ENCODE data around the gene NRROS. TPM values are rescaled to one million over a fixed set of nuclear protein-coding genes. Genes with fewer than 3 reads are reported as not detected.

NRROS gene
- total RNA-seq, 6 experiments from 2014 or later: 1.2 to 4.0 (median 2.1) TPM

DNA sequence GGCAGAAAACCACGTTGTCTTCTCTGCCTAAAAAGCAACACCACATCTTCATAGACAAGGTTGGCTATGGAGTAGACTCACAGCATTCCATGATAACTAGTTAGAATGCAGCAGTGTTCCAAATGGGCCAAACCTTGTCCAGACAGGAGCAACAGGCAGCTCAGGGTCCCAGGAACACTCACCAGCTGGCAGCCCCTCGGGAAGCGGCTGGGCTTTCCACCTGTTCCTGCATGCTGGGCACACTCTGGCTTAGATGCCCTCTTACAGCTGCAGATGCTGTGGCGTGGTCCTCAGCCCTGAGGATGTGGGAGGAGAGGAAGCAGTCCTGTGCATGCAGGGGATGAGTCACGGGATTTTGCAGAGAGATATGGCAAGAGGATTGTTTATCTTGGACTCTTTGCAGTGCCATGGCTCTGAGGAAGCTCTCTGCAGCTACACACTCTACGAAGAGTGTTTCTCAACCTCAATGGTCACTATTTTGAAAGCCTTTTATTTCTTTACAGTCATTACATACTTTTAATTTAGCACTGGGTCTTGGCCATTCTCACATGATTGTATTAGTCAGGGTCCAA lies 11.3 kb downstream of the NRROS start:
- Histone ChIP-seq H3K27me3 (no peaks in the 10 kb centered on the region), H3K27ac (no peak overlapping the region), H3K4me1 (no peaks in the 10 kb centered on the region), H3K9me3 (no peaks in the 10 kb centered on the region), H3K4me3 (no peak overlapping the region), H3K36me3 (no peaks in the 10 kb centered on the region)
- ATAC-seq: peak; percentile 87 to 98 (median 93)
- peak in 1 of 3 donors; percentile 47 for DNase-seq
- TF ChIP-seq, protein P1, sequence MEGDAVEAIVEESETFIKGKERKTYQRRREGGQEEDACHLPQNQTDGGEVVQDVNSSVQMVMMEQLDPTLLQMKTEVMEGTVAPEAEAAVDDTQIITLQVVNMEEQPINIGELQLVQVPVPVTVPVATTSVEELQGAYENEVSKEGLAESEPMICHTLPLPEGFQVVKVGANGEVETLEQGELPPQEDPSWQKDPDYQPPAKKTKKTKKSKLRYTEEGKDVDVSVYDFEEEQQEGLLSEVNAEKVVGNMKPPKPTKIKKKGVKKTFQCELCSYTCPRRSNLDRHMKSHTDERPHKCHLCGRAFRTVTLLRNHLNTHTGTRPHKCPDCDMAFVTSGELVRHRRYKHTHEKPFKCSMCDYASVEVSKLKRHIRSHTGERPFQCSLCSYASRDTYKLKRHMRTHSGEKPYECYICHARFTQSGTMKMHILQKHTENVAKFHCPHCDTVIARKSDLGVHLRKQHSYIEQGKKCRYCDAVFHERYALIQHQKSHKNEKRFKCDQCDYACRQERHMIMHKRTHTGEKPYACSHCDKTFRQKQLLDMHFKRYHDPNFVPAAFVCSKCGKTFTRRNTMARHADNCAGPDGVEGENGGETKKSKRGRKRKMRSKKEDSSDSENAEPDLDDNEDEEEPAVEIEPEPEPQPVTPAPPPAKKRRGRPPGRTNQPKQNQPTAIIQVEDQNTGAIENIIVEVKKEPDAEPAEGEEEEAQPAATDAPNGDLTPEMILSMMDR (IDR thresholded peaks at IDR 0.05): no peak
- TF ChIP-seq POLR2A (IDR thresholded peaks at IDR 0.05): no peak
- 17% methylated on average over 4 of the region's 6 CpGs for WGBS (ENCODE audit: insufficient coverage, low coverage, low lambda C conversion rate, missing lambda C conversion rate)
- intact Hi-C loops (cut with DNase I): no loop called here

DNA sequence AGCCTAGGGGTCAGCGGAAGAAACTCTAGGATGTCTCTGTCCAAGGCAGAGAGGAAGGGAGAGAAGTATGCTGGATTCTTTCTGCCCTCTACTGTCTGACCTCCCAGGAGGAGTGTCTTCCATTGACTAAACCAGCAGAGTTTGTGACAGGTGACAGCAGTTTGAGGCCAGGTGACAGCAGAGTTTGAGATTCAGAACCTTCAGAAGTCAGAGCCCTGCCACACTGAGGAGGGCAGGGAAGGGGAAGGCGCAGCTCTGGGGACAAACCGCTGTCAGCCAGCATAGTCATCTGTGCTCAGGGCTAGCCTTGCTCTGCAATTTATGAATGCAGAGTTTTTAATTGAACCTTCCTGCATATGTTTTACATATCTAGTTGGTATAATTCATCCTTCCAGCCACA lies 12.3 kb downstream of the NRROS start:
- no peak for DNase-seq
- H3K9me3 ChIP-seq: no peaks in the 10 kb centered on the region
- ATAC-seq: peak in 1 of 4 donors; percentile 8
- no peak overlapping the region for H3K4me3 ChIP-seq
- no peaks in the 10 kb centered on the region for H3K36me3 ChIP-seq
- H3K27ac ChIP-seq: no peak overlapping the region
- intact Hi-C loops (cut with DNase I): no loop called here
- no peaks in the 10 kb centered on the region for H3K4me1 ChIP-seq
- no CpG with 5 or more reads among the region's 3 CpGs for WGBS (ENCODE audit: insufficient coverage, low coverage, low lambda C conversion rate, missing lambda C conversion rate)
- no peaks in the 10 kb centered on the region for H3K27me3 ChIP-seq
- TF ChIP-seq, protein P1 (IDR thresholded peaks at IDR 0.05): no peak
- TF ChIP-seq POLR2A (IDR thresholded peaks at IDR 0.05): no peak

DNA sequence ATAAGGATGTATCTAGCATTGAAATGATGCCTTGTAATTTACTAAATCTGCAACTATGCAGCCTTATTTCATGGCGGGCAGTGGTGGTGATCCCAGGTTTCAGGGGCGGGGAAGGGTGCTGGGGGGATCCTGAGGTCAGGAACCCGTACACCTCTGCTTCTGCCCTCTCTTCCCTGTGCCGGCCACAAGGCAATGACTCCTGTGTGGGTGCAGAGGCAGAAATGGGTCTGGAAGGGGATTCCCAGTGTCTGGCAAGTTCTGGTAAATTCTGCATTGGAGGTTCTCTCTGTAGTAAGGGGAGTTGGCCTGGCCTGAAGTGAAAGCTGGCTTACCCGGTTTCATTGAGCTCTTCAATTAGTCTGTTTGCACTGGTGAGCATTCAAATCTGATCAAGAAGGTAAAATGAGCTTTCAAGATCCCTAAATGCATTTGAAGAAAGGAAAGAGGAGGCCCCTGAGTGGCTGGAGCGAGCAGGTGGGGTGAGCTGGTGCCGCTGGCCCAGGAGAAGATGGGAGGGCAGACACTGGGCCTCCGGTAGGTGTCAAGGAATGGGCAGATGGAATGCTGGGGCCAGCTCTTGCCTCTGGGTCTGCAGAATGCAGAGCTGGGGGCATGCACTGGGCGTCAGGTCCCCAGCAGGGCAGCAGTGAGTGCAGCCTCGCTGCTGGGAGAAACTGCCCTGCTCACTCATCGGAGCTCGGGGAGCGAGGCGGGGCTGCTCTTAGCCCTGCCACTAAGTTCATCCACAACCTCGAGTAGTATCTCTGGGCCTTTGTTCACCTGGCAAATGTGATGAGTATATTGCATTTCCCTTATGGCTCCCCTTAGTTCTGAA lies 13.7 kb downstream of the NRROS start:
- Histone ChIP-seq H3K9me3 (no peaks in the 10 kb centered on the region), H3K4me3 (no peak overlapping the region), H3K27ac (no peak overlapping the region), H3K4me1 (no peaks in the 10 kb centered on the region), H3K36me3 (no peaks in the 10 kb centered on the region), H3K27me3 (no peaks in the 10 kb centered on the region)
- no peak for ATAC-seq
- DNase-seq: no peak
- TF ChIP-seq, protein P1 (IDR thresholded peaks at IDR 0.05): no peak
- TF ChIP-seq POLR2A (IDR thresholded peaks at IDR 0.05): no peak
- intact Hi-C loops (cut with DNase I): no loop called here
- 67% methylated on average over 7 of the region's 15 CpGs for WGBS (ENCODE audit: insufficient coverage, low coverage, low lambda C conversion rate, missing lambda C conversion rate)

DNA sequence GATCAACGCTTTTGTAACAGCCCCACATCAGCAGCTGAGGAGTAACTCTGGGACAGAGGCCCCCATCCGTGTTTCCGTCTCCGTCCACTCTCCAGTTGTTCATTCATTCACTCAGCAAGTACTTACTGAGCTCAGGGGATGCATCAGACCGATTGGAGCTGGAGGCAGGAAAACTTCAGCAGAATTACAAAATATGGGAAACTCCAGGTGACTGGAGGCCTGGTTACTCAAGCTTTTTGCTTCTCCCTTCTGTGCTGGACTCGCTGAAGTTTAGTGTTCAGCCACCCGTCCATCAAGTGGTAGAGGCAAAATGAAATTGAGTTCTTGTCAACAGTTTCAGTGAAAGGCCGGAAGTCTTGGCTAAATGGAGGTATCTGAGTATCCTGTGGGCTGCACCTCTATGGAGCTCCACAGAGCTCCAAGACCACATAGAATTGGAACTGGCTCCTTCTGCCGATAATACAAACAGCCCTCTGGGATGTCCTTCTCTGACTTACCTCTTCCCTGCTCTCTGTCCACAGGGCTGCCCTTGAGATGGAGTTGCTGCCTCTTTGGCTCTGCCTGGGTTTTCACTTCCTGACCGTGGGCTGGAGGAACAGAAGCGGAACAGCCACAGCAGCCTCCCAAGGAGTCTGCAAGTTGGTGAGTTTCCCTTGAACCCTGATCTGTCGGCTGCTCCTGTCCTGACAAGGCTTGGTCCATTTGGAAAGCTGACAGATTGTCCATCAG lies 14.7 kb downstream of the NRROS start:
- no peaks in the 10 kb centered on the region for H3K9me3 ChIP-seq
- intact Hi-C loops (cut with DNase I): no loop called here
- DNase-seq (no peak), ATAC-seq (peak in 2 of 4 donors; percentile 9 to 17)
- 68% methylated on average over 9 of the region's 12 CpGs for WGBS (ENCODE audit: insufficient coverage, low coverage, low lambda C conversion rate, missing lambda C conversion rate)
- TF ChIP-seq POLR2A (IDR thresholded peaks at IDR 0.05): no peak
- TF ChIP-seq, protein P1 (IDR thresholded peaks at IDR 0.05): no peak
- H3K27me3 ChIP-seq: no peaks in the 10 kb centered on the region
- no peaks in the 10 kb centered on the region for H3K36me3 ChIP-seq
- H3K4me3 ChIP-seq: no peak overlapping the region
- no peak overlapping the region for H3K27ac ChIP-seq
- H3K4me1 ChIP-seq: no peaks in the 10 kb centered on the region
